ENCODE data around the gene MAP1LC3B.

MAP1LC3B gene

DNA sequence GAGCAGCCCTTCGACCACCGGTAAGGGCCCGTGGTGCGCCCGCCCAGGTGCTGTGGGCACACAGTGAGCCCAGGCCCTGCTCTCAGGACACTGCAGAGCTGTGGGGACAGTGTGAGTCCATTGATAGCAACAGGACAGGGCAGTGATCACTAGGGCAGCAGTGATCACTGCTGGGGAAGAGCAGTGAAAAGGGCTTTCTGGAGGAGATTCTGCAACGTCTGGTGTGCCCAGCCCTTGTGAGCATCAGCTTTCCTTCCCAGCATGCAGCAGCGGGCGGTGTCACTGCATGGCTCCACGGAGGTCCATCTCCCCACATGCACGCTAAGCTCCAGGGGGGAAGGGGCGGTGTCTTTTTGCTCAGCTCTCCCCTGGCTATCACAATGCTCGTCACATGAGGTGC lies 32.1 kb downstream of the MAP1LC3B start:
- TF ChIP-seq EZH2phosphoT487 (conservative IDR thresholded peaks at IDR 0.05; ENCODE audit: low read length): no peak
- TF ChIP-seq, protein P1, sequence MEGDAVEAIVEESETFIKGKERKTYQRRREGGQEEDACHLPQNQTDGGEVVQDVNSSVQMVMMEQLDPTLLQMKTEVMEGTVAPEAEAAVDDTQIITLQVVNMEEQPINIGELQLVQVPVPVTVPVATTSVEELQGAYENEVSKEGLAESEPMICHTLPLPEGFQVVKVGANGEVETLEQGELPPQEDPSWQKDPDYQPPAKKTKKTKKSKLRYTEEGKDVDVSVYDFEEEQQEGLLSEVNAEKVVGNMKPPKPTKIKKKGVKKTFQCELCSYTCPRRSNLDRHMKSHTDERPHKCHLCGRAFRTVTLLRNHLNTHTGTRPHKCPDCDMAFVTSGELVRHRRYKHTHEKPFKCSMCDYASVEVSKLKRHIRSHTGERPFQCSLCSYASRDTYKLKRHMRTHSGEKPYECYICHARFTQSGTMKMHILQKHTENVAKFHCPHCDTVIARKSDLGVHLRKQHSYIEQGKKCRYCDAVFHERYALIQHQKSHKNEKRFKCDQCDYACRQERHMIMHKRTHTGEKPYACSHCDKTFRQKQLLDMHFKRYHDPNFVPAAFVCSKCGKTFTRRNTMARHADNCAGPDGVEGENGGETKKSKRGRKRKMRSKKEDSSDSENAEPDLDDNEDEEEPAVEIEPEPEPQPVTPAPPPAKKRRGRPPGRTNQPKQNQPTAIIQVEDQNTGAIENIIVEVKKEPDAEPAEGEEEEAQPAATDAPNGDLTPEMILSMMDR (IDR thresholded peaks at IDR 0.05; ENCODE audit: insufficient read depth, low read length, poor library complexity, severe bottlenecking): no peak
- H3K36me3 ChIP-seq (ENCODE audit: low read length): no peaks in the 10 kb centered on the region
- H3K9me2 ChIP-seq (replicated peaks; ENCODE audit: insufficient read depth, low read length): no peaks in the 10 kb centered on the region
- H3K27me3 ChIP-seq (ENCODE audit: low read length): no peaks in the 10 kb centered on the region
- H3K4me2 ChIP-seq (ENCODE audit: low read depth, low read length, poor library complexity, severe bottlenecking): no peak overlapping the region
- H3K9me3 ChIP-seq (ENCODE audit: insufficient read depth, low read length): no peaks in the 10 kb centered on the region
- H4K20me1 ChIP-seq (ENCODE audit: low read depth, low read length): no peaks in the 10 kb centered on the region
- H3K79me2 ChIP-seq (ENCODE audit: insufficient read depth, low read length): no peaks in the 10 kb centered on the region
- H3K4me3 ChIP-seq (ENCODE audit: insufficient read depth, low read length, poor library complexity, severe bottlenecking): no peak overlapping the region
- no peaks in the 10 kb centered on the region for H3F3A ChIP-seq (ENCODE audit: insufficient read depth)
- H3K9ac ChIP-seq (ENCODE audit: low read length): no peak overlapping the region
- H3K27ac ChIP-seq (ENCODE audit: low read depth, low read length): no peak overlapping the region
- H2AFZ ChIP-seq (ENCODE audit: low read depth, low read length, severe bottlenecking): no peak overlapping the region

DNA sequence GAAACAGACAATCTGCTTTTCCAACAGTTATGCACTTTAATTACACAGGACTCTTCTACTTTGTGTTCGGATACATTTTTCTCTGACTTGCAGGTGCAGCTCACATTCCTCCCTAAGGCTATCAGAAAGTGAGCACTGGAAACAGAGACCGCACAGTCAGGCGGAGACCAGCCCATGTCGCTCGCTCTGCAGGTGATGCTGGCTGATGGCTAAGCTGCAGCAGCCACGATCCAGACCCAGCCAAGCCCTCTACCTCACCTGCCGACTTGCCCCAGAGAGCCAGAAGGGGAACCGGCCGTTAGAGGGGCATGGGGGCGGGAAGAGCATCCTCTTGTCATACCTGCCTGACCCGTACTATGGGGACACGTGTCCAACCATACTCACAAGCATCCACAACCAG lies 33.8 kb downstream of the MAP1LC3B start:
- H3K4me2 ChIP-seq (ENCODE audit: low read depth, low read length, poor library complexity, severe bottlenecking): no peak overlapping the region
- no peaks in the 10 kb centered on the region for H3F3A ChIP-seq (ENCODE audit: insufficient read depth)
- no peak for TF ChIP-seq EZH2phosphoT487 (conservative IDR thresholded peaks at IDR 0.05; ENCODE audit: low read length)
- TF ChIP-seq, protein P1 (IDR thresholded peaks at IDR 0.05; ENCODE audit: insufficient read depth, low read length, poor library complexity, severe bottlenecking): no peak
- H3K9ac ChIP-seq (ENCODE audit: low read length): no peak overlapping the region
- no peaks in the 10 kb centered on the region for H4K20me1 ChIP-seq (ENCODE audit: low read depth, low read length)
- H3K4me3 ChIP-seq (ENCODE audit: insufficient read depth, low read length, poor library complexity, severe bottlenecking): no peak overlapping the region
- no peak overlapping the region for H2AFZ ChIP-seq (ENCODE audit: low read depth, low read length, severe bottlenecking)
- no peaks in the 10 kb centered on the region for H3K79me2 ChIP-seq (ENCODE audit: insufficient read depth, low read length)
- H3K9me3 ChIP-seq (ENCODE audit: insufficient read depth, low read length): no peaks in the 10 kb centered on the region
- H3K27ac ChIP-seq (ENCODE audit: low read depth, low read length): no peak overlapping the region
- H3K27me3 ChIP-seq (ENCODE audit: low read length): no peaks in the 10 kb centered on the region
- H3K9me2 ChIP-seq (replicated peaks; ENCODE audit: insufficient read depth, low read length): no peaks in the 10 kb centered on the region
- no peaks in the 10 kb centered on the region for H3K36me3 ChIP-seq (ENCODE audit: low read length)

DNA sequence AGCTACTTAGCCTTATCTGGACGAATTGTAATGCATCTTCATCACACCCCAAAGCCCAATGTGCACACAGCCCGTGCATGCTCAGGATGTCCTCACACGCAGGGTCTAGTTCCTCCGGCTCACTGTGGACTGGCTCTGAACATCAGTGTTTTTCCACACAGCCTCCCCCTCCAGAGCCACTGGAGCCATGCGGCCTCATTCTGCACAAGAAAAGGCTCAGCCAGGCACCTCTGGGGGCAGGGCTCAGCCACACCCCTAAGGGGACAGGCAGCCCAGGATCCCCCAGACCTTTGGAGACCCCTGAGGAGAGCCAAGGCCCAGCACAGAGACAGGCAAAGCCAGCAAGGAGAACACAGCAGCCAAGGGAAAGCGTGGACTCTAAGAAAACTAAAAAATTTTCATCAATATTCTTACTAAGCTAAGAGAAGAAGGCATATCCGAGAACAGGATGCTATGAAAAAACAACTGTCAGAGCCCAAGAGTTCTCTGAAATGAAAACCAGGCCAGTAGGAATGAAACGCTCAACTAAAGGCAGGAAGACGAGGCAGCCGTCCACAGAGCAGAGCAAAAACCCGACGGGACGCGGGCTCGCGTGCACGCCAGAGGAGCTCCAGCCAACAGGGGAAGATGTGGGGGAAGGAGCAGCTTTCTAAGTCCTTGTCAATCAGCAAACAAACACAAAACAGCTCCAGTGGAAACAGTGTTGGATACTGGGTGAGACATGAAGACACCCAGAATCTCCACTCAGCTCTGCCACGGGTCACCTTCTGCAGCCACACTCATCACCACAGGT lies 34.5 kb downstream of the MAP1LC3B start:
- no peaks in the 10 kb centered on the region for H3K79me2 ChIP-seq (ENCODE audit: insufficient read depth, low read length)
- H3K9ac ChIP-seq (ENCODE audit: low read length): no peak overlapping the region
- TF ChIP-seq, protein P1 (IDR thresholded peaks at IDR 0.05; ENCODE audit: insufficient read depth, low read length, poor library complexity, severe bottlenecking): no peak
- TF ChIP-seq EZH2phosphoT487 (conservative IDR thresholded peaks at IDR 0.05; ENCODE audit: low read length): no peak
- no peaks in the 10 kb centered on the region for H3K9me3 ChIP-seq (ENCODE audit: insufficient read depth, low read length)
- no peaks in the 10 kb centered on the region for H3K27me3 ChIP-seq (ENCODE audit: low read length)
- H3F3A ChIP-seq (ENCODE audit: insufficient read depth): no peaks in the 10 kb centered on the region
- no peak overlapping the region for H3K4me2 ChIP-seq (ENCODE audit: low read depth, low read length, poor library complexity, severe bottlenecking)
- H4K20me1 ChIP-seq (ENCODE audit: low read depth, low read length): no peaks in the 10 kb centered on the region
- no peak overlapping the region for H3K4me3 ChIP-seq (ENCODE audit: insufficient read depth, low read length, poor library complexity, severe bottlenecking)
- no peaks in the 10 kb centered on the region for H3K36me3 ChIP-seq (ENCODE audit: low read length)
- H2AFZ ChIP-seq (ENCODE audit: low read depth, low read length, severe bottlenecking): no peak overlapping the region
- no peaks in the 10 kb centered on the region for H3K9me2 ChIP-seq (replicated peaks; ENCODE audit: insufficient read depth, low read length)
- no peak overlapping the region for H3K27ac ChIP-seq (ENCODE audit: low read depth, low read length)
